GM12865 (cell line): ENCODE results near the gene PYCR2.

Experiments
- DNase-seq: peaks from one replicate; pipeline ENCODE4 v3.0.0; 2010; ENCODE audit warnings: low read depth
- H3K4me3 ChIP-seq: 2 replicates; pipeline ENCODE4 v1.5.1; 2011; ENCODE audit warnings: mild to moderate bottlenecking, low read depth, low read length, control low read depth
- CTCF ChIP-seq: IDR thresholded peaks from 2 replicates; pipeline ENCODE4 v1.5.1; 2011; ENCODE audit warnings: low read length, control low read depth, low read depth, inconsistent platforms; ENCODE audit not compliant: insufficient read depth; ENCODE audit errors: missing control alignments

PYCR2 gene

GRCh38 chr1:225873281-225873850, 50.7 kb downstream of the PYCR2 start:
- TF ChIP-seq CTCF: no peak
- H3K4me3 ChIP-seq: no peak overlapping the region
- no peak for DNase-seq

- no peak for DNase-seq
- TF ChIP-seq CTCF: no peak
- no peak overlapping the region for H3K4me3 ChIP-seq
These were observed 52.0 kb downstream of the PYCR2 start for GRCh38 chr1:225872075-225872430.

- H3K4me3 ChIP-seq: no peak overlapping the region
- no peak for TF ChIP-seq CTCF
- DNase-seq: no peak
These were observed 52.5 kb downstream of the PYCR2 start for GRCh38 chr1:225871359-225872074.

DNA sequence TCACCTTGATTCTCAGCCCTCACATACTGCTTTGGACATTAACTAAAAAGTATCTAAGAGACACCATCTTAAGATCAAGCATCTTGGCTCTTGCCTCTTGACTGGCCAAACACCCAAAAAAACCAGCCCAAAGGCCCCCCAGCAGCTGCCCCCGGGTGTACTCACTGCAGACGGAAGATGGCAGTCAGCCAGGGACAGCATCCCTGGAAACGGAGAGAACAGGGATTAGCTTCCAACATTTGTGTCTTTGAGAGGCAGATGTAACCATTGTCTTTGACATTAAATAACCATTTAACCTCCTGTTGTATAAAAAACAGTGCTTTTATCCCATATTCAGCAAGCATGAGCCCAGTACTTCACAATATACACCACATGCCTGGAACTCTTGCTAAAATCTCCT, 53.1 kb downstream of the PYCR2 start:
- H3K4me3 ChIP-seq: no peak overlapping the region
- no peak for TF ChIP-seq CTCF
- DNase-seq: no peak
